Measurements from ENCODE around the gene LPP.

GRCh38 chr3:188711881-188712247 lies 557.9 kb downstream of the LPP start:
- TF ChIP-seq EP300 (IDR thresholded peaks at IDR 0.05) = no peak
- TF ChIP-seq, protein P1, sequence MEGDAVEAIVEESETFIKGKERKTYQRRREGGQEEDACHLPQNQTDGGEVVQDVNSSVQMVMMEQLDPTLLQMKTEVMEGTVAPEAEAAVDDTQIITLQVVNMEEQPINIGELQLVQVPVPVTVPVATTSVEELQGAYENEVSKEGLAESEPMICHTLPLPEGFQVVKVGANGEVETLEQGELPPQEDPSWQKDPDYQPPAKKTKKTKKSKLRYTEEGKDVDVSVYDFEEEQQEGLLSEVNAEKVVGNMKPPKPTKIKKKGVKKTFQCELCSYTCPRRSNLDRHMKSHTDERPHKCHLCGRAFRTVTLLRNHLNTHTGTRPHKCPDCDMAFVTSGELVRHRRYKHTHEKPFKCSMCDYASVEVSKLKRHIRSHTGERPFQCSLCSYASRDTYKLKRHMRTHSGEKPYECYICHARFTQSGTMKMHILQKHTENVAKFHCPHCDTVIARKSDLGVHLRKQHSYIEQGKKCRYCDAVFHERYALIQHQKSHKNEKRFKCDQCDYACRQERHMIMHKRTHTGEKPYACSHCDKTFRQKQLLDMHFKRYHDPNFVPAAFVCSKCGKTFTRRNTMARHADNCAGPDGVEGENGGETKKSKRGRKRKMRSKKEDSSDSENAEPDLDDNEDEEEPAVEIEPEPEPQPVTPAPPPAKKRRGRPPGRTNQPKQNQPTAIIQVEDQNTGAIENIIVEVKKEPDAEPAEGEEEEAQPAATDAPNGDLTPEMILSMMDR (IDR thresholded peaks at IDR 0.05) = no peak
- TF ChIP-seq POLR2A (IDR thresholded peaks at IDR 0.05) = no peak

All from stomach (tissue), 4 donors.